Measurements from ENCODE around the gene LYST.

- no peak for TF ChIP-seq GATA2 (IDR thresholded peaks at IDR 0.05; ENCODE audit: low read depth, low read length)
- TF ChIP-seq GATA3 (IDR thresholded peaks at IDR 0.05; ENCODE audit: low read depth, low read length) = no peak
Observed at GRCh38 chr1:235767795-235768194, 98.9 kb downstream of the LYST start.
